Stimulated activated CD4-positive, alpha-beta T cell treated with anti-CD3 and anti-CD28 coated beads, Interleukin-15, amount 100 ng/mL, for 24 hours (primary cell): ENCODE data around the gene TCFL5.
A peak's percentile ranks its signal among the peaks of the same experiment; 100 is the strongest.

ENCODE experiments used
- DNase-seq: peaks from one replicate; pipeline ENCODE4 v3.0.0-alpha.2; 2020

TCFL5 gene

DNA sequence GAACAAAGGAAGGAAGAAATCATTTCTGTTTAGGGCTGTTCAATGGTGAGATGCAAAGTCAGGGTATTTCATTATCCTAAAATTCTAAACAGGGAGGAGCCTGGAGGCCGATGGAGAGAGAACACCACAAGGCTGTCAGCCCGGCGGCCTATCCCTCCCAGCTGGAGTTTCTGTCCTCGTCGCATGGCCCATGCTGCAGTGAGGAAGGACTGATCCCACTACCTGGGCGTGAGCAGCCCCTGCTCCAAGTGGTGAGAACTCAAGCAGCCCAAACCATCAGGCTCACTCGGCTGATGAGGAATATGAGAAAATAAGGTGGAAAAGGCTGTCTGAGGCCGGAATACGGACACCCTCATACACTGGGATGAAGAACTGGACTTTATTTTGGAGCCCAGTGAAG lies 33.9 kb upstream of the TCFL5 start:
- DNase-seq = no peak

DNA sequence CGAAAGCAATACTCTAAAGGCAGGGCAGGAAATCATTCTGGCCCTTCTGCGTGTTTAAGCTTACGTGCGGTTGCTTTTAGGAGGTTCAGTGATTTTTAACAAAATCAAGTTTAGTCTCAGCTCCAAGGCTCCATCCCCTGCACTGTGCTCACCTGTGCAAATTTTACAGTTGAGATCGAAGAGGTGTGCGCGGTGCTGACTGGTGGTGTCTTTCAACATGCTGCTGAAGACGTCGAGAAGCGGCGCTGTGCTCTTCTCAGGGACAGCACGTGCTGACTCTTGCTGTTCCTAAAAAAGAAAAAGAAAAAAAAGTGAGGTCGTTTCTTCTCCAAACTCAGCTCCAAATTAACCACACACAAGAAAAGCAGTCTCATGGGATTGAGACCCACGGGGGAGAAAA lies 32.6 kb upstream of the TCFL5 start:
- no peak for DNase-seq

DNA sequence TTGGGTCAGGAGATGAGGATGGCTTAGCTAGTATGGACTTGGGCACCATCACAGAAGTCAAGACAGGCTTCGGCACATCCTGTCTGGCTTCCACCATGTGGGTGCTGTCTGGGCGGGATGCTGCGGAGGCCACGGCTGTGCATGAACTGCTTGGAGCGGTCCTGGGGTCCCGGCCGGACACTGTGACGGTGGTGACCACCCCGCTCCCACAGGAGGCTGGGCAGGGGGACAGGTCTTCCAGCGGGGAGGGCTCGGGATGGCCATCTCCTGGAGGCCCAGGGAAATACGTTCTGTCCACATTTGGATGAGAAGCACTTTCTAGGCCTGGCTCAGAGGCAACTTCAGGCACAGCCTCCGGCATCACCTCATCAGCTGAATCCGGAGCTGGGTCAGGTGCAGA lies 32.1 kb upstream of the TCFL5 start:
- no peak for DNase-seq

DNA sequence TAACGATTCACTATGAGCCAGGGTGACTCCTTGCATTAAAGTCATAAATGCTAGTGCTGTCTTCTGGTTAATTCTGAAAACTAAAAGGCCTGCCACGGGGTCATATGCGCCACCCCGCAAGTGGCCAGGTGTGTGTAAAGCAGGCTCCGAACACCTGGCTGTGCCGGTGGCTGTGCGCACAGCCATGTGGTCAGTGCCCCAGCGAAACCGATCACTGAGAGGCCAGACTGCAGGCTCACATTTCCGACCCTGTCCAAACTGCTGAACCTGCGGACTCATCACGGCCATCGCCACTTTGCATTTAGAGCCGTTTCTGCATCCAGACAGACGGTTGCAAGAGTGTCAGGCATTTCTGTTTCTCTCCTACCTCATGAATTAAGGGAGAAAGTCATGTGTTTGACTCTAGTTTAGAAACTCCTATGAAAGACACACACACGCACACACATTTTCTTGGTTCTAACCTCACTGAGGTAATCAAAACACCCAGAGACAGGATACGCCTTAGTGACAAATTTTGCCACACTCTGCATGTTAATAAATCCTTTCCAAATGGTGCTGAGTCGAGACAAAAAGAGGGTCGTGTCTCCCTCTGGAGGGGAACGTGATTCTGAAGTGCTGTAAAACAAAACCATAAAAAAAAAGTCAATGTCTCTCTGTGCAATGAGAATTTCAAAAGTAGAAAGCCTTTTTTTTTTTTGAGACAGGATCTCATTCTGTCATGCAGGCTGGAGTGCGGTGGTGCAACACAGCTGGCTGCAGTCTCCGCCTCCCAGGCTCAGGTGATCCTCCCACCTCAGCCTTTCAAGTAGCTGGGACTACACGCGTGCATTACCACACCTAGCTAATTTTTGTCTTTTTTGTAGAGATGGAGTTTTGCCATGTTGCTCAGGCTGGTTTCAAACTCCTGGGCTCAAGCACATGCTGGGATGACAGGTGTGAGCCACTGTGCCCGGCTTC lies 31.0 kb upstream of the TCFL5 start:
- no peak for DNase-seq

DNA sequence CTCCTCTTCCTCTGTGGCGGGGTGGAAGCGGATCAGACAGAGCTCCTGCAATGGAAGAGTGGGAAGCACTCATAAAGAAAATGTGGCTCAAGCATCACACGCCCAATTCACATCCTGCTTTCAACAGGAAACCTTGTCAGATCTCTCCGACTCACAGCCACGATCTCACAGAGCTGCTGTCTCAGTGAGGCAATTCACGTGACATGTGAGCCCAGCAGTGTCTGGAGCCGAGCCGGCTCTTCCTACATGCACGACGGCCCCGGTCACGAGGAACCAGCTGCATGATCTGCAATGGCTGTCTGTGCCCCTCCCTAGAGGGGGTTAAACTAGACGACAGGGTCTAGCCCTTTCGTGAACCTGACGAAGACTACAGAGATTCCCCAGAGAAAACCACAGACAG lies 29.5 kb upstream of the TCFL5 start:
- peak; percentile 39 for DNase-seq

DNA sequence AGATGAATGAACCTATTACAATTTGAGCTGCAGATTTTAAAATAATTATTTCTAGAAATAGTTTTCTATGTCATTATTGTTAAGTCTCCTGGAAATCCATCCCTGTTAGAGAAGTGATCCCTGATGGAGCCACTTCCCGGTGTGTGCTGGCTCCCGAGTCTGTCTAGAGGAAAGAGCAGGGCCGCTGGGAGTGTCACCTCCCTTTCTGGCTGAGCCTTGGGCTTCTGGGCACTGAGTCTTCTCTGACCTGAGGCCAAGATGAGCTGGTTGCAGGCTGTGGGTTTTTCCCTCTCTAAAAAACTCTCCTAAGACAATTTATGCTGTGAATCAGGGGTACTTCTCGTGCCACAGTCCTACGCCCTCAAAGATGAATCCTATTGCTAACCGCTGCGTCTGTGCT lies 28.8 kb upstream of the TCFL5 start:
- DNase-seq = no peak

DNA sequence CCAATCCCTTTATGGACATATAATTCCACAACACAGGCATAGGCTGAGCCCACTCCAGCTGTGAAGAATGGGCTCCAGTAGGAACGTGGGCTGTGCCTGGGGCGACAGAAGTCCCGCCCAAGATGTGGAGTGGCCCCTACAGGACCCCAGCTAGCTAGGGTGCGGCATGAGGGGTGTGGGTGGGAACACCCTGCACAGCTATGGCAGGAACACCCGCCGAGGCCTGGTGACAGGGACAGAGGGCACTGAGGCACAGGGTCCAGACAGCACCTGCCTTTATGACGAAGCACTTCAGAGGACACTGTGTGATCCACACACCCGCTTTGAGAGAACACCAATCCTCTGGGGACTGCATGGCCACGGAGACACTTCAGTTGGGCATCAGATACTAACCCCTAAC lies 28.2 kb upstream of the TCFL5 start:
- DNase-seq = no peak

DNA sequence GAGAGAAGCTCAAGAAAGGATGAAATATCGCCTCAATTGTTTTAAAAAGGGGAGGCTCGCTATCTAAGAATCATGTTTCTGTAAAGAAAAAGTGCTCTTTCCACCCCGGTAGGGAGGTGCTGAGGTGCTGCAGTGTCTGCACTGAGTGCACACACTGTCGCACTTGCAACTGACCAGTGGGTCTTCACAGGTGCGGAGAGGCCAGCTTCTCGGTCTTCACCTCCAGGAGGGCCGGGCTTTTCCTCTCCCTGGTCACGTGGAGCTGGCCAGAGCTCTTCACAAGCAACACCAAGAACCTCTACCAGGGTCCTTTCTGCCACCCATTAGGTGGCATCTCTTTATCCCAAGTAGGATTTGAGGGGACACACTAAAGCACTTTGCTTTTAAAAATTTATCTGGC lies 27.8 kb upstream of the TCFL5 start:
- DNase-seq = no peak

DNA sequence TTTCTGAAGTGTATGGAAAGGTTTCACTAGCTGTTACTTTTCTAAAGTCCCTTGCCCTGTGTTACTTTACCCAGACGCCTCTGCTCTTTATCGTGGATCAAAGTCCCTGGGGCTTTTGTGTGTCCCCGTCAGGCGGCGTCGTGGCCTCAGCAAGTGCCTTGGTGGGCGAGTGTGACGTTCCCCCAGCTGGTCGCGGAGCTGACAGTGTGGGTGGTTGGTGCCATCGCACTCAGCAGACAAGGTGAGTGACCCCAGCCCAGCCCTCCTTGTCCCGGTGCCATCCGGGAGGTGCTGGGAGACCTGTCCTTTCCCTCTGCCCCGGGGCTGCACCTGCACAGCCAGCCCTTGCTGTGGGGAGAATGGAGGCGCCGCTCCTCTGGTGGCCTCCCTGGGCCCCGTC lies 27.3 kb upstream of the TCFL5 start:
- DNase-seq = no peak

DNA sequence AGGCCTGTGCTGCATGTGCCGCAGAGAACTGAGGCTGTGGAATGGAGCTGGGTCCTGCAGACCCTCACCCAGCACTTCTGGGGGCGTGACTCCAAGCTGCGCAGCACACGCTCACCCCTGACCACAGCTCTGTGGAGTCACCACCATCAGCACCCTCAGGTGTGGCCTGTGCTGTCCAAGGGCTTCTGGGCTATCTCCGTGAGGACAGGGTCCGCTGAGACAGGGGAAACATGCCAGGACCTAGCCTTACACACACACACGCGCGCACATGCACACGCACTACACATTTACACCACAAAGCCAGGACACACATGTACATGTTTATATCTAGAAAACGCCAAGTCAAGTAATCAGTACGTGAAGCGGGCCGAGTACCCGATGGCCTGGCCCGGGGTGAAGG lies 26.8 kb upstream of the TCFL5 start:
- DNase-seq = no peak

DNA sequence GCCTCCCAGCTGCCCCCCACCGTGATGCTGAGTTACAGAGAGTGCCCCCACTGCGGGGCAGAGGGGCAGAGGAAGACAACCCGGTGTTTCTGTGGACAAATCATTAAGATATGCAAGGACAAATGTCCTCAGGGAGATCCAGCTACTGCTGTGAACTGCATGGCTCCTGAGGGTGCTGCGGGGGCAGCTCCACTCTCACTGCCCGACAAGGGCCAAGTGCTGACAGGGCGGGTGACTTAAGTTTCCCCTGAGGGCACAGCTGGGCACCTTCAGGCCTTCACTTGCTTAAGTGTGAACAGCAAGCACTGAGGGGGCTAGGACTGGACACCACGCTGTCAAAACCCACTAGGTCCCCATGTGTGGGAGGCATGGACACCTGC lies 26.2 kb upstream of the TCFL5 start:
- DNase-seq = no peak

DNA sequence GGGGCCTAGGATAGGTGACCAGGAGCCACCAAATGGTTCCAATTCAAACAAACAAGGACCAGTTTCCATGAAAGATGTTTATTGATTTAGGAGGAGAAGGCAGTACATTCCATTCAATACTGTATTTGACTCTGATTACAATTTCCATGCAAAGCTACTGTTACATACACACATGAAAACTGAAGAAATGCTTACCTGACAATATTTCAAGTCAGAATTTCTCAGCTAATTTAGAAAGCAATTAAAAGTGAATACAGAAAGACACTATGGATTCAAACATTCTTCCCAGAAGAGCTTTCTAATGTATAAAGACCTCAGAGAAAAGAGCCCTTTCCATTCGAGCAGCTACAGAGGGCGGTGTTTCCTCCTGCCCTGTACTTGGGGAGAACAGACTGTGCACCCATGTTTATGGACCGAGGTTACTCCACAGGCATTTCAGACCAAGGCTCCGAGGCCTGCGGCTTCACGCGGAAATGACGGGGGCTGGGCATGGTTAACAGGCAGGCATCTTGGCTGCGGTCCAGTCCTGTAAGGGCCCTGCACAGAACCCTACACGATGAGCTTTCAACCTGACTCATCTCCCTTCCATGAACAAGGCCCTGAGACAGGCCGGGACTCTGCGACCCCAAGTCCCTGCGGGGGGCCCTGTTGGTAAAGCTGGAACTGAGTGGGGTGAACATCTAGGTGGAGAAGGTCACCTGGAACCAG lies 25.7 kb upstream of the TCFL5 start:
- DNase-seq = peak; percentile 54

DNA sequence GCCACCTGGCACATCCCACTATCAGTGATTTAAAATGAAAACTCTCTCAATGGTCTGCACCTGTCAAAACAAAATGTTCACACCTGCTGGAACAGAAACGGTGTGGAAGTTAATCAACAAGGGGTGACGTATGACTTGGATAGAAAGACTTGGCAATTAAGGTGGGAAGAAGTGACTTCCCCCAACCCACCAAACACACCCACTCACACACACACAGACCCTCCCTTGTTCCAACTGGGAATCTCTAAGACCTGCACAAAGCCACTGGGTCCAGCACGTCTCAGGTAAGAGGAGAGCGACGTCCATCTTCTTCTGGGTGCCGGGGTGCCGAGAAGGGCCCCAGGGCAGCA lies 25.1 kb upstream of the TCFL5 start:
- no peak for DNase-seq

DNA sequence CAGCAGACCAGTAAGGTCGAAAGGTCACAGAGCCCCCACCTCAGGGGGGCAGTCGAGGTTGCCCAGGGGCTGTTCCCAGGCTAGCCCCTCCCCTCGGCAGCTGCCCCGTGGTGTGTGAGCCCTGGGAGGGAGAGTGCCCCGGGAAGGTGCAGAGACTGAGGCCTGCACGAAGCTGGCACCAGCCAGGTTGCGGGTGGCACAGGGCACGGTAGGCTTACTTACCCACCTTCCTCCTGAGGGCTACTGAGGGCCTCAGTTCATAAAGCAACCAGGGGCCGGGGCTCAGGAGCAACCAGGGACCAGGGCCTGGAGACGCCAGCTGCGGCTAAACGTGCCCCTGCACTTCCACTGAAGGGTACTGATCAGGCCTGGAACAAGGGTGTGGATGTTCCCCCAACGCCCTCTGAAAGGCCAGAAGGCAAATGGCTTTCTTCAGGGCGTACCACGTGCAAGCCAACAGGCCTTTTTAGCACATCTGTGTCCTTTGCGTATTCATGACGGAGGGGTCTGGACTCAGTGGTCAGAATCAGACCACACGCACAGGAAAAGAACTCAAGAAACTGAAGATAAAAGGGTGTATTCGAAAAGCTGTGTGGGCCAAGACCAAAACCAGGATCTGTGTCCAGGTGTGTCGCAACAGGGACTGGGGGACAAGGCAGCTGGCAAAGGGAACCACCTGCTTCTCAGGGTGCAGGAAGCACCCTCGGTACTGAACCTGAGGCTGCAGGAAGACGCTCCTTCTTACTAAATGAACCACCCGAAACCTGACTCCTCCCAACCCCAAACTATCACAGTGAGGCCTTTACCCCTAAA lies 24.5 kb upstream of the TCFL5 start:
- DNase-seq = no peak

DNA sequence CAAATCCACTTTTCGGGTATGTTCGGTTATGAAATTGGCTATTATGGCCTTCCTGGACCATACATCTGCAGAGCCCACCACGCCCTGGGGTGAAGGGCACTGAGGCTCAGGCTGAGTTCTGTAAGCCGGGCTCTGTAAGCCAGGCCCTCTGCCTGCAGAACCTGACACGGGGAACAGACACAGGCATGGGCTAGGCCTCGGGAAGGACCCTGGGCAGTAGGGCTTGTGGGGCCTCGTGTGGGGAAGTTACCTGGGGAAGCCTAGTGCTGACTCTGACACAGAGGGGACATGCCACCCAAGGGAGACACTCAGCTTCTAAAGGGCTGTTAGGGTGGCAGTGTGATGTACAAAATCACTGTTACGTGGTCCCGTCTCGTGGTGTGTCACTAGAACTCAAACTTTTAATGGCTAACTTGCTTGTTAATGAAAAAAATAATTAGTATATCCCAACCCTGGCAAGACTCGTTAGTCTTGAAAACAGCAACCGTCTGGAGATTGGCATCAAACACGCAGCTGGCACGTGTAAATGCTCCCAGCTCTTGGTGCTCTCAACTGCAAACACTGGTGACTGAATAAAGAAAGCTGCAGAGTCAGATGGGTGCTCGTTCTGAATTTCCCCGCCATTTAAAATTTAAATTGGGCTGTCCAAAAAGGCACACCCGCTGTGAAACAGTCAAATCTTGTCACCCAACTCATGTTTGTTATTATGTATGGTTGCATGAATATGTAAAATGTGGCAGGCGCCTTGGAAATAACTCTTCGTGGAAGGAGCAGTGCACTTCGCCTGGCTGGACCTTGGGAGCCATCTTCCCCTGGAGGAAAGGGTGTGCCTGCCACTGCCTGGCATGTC lies 23.6 kb upstream of the TCFL5 start:
- DNase-seq = no peak

DNA sequence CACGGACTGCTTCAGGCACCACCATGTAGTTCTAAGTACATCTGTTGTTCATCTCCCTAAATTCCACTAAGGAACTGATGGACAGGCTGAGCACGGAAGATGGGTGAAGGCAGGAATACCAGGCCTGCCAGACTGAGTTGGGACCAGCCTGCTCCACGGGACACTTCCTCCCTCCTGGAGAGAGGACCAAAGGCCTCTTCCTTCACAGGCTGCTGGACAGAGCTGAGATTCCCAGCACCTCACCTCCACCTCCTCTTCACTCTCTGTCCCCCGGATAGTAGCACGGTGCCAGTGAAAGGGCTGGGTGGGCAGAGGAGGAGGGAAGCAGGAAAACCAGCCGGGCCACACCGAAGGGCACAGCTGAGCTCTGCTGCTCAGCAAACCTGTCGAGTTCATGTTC lies 22.9 kb upstream of the TCFL5 start:
- no peak for DNase-seq

DNA sequence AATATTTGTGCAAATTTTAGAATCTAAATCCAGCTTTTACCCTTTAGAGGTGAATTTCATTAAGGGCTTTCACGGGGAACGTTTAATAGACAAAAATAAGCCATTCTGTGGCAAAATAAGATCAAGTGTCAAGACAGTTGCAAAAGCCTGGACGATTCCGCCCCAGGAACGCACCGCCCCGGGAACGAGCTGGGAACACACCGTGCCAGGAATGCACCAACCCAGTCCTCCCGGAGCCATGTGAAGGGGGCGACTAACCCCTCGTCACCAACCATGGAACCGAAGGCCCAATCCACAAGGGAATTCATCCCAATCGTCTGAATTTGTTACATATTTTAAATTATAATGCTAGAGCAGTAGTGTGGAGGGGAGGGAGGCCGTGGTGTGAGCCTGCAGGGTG lies 20.8 kb upstream of the TCFL5 start:
- no peak for DNase-seq

DNA sequence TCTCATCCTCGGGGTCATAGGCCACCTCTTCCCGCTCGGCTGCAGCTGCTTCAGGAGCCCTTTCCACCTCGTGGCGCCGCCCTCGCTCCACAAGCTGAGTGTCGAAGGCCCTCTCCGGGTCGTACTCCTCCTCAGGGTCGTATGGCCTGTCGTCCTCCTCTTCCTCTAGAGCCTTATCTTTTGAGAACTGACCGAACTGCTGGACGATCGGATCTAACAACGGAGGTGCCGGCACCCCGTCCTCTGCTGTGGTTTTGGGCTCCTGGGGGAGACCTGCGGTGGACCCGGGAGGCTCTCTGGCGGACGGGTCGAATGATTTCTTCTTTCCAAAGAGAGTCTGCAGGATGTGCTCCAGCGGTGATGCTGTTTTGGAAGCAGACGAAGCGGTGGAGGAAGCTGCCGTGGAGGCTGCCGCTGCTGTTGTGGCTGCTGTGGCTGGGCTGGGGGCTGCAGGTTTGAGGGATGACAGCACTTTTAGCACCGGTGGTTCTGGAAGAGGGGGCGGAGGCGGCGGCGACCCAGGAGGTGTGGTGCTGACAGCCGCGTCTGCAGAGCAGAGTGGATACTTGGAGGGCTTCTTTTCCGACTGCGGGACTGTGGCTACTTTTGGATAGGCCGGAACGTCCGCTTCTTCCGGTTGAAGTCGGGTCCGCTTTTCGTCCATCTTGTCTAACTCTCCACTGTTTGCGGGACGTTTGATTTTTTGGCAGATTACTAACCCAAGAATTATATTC lies 20.2 kb upstream of the TCFL5 start:
- DNase-seq = no peak

DNA sequence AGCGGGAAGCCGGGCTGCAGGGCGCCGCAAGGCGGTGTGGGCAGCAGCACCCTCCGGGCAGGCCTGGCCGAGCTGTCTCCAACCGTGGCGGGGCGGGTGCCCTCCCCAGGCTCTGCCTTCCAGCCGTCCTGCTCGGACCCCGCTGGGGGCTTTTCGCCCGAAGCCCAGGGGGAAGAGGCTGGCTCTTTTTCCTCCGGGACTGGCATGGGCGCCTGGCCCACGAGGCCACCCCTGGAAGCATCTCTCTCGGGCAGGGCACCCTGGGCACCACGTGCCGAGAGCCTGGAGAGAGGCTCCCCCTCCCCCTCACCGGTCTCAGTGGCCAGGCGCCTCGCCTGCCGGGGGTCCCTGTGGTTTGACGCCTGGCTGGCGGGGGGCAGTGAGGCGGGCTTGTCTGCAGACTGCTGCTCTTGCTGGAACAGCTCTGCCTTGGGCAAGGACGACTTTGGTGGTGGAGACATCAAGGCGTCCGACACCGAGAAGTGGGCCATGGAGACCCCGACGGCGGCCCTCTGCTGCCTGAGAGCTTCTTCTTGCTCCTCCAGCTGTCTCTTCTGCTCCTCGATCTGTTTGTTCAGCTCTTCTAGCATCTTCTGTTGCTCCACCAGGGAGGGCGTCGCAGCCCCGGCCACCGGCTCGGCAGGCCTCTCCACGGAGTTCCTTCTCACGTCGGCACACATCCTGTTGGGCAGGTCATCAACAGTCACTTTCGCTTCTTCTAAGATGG lies 19.5 kb upstream of the TCFL5 start:
- no peak for DNase-seq

DNA sequence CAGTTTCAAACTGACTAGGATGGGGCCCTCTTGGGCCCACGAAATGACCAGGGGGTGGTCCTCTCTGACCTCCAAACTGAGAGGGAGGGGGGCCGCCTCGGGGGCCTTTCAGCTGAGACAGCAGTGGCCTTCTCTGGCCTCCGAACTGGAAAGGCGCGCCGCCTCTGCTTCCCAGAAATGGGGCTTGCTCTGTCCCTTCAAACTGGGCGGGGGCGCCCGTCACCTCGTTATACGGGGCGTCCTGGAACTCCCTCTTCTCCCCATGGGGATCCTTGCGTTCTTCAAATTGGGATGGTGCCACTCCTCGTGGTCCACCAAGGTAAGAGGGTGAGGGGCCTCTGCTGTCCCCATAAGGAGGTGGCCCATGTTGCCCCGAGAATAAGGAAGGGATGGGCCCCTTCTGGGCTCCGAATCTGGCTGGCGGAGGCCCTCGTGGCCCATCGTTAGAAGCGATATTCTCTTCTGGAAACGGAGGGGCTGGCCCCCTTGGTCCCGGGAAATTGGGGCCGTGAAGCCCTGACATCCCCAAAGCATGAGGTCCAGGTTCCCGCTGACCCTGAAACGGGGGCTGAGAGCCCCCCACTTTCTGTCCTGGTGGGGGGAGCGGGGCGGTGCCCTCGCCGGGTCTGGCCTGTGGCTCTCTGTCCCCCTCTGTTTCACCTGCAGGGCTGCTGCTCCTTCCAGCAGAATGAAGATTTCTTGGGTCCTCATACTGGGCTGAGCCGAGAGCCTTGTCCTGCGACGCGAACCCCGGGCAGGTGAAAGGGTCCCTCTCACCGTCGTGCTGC lies 18.7 kb upstream of the TCFL5 start:
- no peak for DNase-seq
